ENCODE results near the gene ATP2B1. TPM values are rescaled to one million over a fixed set of nuclear protein-coding genes. Genes with fewer than 3 reads are reported as not detected.

The ATP2B1 gene
- total RNA-seq, 1 experiment from 2014 or later, result 20.6 TPM

GRCh38 chr12:89619764-89620163, 88.9 kb downstream of the ATP2B1 start:
- H3K4me1 Mint-ChIP-seq, result no peaks in the 10 kb centered on the region
- Histone ChIP-seq H3K79me1 (ENCODE audit: insufficient read depth, low read depth, low read length, poor library complexity, severe bottlenecking) (no peaks in the 10 kb centered on the region), H3K9ac (ENCODE audit: extremely low read depth, insufficient read length, low read length) (no peak overlapping the region), H2AFZ (ENCODE audit: low read length) (no peak overlapping the region), H3K79me2 (ENCODE audit: insufficient read depth, low read length) (no peaks in the 10 kb centered on the region), H3K27me3 (ENCODE audit: insufficient read depth, low read length) (no peaks in the 10 kb centered on the region), H3K4me1 (ENCODE audit: insufficient read depth, low read length) (no peaks in the 10 kb centered on the region), H3K23ac (ENCODE audit: insufficient read length, low read depth, low read length) (no peak overlapping the region), H3T11ph (ENCODE audit: low read length) (no peak overlapping the region), H4K20me1 (ENCODE audit: control insufficient read depth, insufficient read depth, insufficient read length) (no peaks in the 10 kb centered on the region), H2BK120ac (ENCODE audit: low read depth, low read length, poor library complexity, severe bottlenecking) (no peak overlapping the region), H3K23me2 (ENCODE audit: insufficient read length, low read depth, low read length, poor library complexity, severe bottlenecking) (no peaks in the 10 kb centered on the region), H4K91ac (ENCODE audit: insufficient read length, low read depth, low read length) (no peak overlapping the region), H3K18ac (ENCODE audit: insufficient read length, low read depth, low read length) (no peak overlapping the region), H2BK12ac (ENCODE audit: insufficient read length, low read depth, low read length) (no peak overlapping the region), H3K9me3 (ENCODE audit: control insufficient read depth, low read depth, low read length) (no peaks in the 10 kb centered on the region), H2BK20ac (ENCODE audit: low read depth, low read length, poor library complexity, severe bottlenecking) (no peak overlapping the region), H3K27ac (ENCODE audit: insufficient read length, low read depth, low read length) (no peak overlapping the region), H3K4me2 (ENCODE audit: insufficient read depth, insufficient read length, low read length) (no peak overlapping the region), H4K8ac (replicated peaks; ENCODE audit: insufficient read length, low read depth, low read length) (no peak overlapping the region), H3K56ac (ENCODE audit: insufficient read length, low read depth, low read length) (no peak overlapping the region), H3K4ac (ENCODE audit: low read depth, low read length) (no peak overlapping the region), H2BK15ac (ENCODE audit: low read depth, low read length) (no peak overlapping the region), H2BK5ac (ENCODE audit: insufficient read length, low read length) (no peak overlapping the region), H3K14ac (ENCODE audit: insufficient read depth, low read length) (no peak overlapping the region), H4K5ac (ENCODE audit: insufficient read length, low read depth, low read length) (no peak overlapping the region), H2AK5ac (ENCODE audit: insufficient read length, low read length) (no peak overlapping the region)
- TF ChIP-seq CTCF (conservative IDR thresholded peaks at IDR 0.05), result no peak
- no peak overlapping the region for H3K4me3 Mint-ChIP-seq
- no peaks in the 10 kb centered on the region for H3K9me3 Mint-ChIP-seq
- no CpG with 5 or more reads among the region's 2 CpGs for WGBS (ENCODE audit: extremely low coverage, insufficient read length, low lambda C conversion rate)
- no peak for DNase-seq
- no peak overlapping the region for H3K27ac Mint-ChIP-seq
- no peaks in the 10 kb centered on the region; a peak in 2 of 7 replicates for H3K36me3 Mint-ChIP-seq (ENCODE audit: insufficient read depth in 1 of 3, low read depth in 3 of 3)
- H3K27me3 Mint-ChIP-seq (ENCODE audit: low read depth), result no peaks in the 10 kb centered on the region
